Fibroblast of skin of abdomen (primary cell): ENCODE data around the gene SLC11A2.
A peak's percentile ranks its signal among the peaks of the same experiment; 100 is the strongest.
"Not testable (repeated sequence)": the region's sequence is repeated elsewhere in the genome, so short reads cannot be mapped to it uniquely, and the experiment has no call there.

Source experiments
- DNase-seq: peaks from one replicate; pipeline ENCODE4 v3.0.0-alpha.2; 2013

Gene SLC11A2

DNA sequence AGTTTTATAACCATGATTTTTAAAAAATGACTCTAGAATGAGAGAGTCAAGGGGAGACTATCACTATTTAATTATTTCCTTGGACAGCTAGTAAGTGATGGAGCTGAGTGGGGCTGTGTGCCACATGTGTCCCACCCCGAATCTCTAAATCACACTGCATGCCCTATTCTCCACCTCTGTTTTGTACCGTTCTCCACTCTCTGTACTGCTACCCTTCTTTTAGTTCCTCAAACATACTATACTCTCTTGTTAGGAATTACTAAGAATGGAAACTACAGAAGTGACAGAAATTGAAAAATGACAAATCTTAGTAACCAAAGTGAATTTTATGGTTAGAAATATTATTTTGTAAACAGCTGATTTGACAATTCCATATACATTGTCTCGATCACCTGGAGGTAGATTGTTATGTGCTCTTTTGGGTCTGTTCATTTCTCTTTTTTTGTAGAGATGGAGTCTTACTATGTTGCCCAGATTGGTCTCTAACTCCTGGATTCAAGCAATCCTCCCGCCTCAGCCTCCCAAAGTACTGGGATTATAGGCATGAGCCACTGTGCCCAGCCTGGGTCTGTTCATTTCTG lies 35.9 kb downstream of the SLC11A2 start:
- no peak for DNase-seq

DNA sequence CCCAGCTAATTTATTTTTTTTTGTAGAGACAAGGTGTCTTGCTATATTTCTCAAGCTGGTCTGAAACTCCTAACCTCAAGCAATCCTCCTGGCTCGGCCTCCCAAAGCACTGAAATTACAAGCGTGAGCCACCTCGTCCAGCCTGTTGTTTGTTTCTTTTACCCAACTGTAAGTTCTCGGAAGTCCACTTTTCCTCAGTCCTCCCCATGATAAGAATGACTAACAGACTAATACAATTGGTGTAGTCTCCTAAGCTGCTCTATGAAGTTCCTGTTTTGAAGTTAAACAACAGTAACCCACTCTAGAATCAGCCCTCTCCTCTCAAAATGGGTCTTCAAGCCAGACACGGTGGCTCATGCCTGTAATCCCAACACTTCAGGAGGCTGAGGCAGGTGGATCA lies 37.3 kb downstream of the SLC11A2 start:
- DNase-seq = no peak

DNA sequence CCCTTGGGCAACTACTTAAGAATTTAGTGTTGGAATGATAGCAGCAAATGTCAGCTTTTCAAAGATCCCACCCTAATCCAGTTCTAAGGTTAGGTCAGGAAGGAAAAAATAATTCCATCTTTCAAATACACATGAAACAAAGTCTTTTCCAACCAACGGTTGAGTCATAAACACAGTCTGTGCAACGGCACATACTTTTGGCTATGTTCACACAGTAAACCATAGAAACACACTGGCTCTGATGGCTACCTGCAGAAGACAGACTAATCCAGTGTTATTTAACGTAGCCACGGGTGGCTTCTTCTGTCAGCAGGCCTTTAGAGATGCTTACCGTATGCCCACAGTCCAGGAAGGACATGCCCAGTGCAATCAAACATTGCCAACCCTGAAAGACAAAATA lies 38.1 kb downstream of the SLC11A2 start:
- DNase-seq = peak; percentile 38

DNA sequence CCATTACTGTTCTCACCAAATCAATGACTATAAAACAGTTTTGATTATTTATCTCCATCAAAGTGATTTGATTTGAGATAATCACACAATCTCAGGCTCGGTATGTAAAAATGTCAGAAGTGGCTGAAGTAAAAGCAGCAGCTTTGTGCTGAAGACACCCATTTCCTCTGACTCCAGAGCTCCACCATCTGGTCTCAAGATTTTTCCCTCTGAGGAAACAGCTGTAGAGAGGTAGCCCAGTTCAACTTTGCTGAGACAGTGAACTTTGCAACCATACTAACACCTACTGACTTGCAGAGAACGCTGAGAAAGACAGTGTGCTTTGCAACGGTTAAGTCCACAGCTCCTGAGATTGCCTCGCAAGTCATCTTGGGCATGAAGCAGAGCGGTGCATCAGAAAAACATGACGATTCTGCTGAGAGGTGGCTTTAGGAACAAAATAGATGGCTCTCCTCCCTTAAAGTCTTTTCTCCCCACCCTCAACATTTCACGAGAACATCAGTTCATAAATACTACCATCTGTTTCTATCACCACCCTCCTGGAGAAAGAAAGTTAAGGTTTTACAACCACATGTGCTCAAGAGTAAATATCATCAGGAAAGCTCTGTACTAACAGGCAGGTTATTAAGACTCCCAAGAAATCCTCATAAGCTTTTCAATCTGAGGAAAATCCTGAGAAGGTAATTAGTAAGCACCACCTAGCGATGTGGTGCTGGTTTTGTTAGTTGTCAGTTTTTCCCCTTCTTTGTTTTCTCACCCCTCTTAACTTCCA lies 39.0 kb downstream of the SLC11A2 start:
- DNase-seq = peak; percentile 60

DNA sequence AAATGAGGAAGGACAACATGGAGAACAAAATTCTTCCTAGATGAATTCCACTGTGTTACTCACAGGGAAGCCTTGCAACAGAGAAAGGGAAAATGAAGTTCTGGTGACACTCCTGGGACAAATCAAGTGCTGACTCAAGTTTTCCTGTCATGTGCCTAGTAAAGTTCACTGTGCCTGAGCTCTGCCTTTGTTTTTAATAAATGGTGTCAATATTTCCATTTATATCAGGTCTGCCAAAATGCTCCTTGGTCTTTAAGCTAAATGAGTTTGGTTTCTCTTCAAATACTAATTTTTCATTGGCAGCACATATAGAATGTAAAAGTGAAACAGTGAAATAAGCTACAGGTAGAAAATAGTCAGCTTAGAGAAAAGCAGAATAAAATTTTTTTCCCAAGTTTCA lies 40.9 kb downstream of the SLC11A2 start:
- DNase-seq = peak; percentile 65

DNA sequence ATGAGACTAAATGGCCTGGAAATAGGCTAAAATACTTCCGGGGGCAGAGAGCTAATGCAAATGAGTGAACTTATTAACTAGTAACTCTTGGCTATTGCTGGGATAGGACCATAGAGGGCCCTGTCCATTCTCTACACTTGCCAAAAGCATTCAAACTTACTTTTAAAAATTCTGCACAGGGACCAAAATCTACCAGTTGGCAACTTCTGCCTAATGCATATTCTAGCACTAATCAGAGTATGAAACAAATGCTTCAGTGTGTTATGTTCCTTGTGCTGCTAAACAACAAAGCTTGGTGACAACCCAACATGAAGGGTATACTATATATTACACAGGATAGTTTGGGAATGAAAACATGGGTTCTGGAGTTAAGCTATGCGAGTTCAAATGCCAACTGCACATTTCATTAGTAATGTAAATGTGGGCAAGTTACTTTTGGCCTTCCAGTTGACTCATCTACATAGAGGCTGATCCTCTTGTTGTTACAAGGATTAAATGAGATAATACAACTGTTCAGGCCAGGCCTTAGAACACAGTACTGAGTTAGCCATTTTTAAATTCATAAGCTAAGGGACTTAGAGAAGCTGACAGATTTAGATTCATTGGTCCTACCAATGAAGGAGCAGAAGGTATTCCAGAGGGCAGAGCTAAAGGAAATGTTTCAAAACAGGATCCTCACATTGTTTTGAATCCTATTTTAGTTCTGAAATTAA lies 41.4 kb downstream of the SLC11A2 start:
- DNase-seq = peak; percentile 30

DNA sequence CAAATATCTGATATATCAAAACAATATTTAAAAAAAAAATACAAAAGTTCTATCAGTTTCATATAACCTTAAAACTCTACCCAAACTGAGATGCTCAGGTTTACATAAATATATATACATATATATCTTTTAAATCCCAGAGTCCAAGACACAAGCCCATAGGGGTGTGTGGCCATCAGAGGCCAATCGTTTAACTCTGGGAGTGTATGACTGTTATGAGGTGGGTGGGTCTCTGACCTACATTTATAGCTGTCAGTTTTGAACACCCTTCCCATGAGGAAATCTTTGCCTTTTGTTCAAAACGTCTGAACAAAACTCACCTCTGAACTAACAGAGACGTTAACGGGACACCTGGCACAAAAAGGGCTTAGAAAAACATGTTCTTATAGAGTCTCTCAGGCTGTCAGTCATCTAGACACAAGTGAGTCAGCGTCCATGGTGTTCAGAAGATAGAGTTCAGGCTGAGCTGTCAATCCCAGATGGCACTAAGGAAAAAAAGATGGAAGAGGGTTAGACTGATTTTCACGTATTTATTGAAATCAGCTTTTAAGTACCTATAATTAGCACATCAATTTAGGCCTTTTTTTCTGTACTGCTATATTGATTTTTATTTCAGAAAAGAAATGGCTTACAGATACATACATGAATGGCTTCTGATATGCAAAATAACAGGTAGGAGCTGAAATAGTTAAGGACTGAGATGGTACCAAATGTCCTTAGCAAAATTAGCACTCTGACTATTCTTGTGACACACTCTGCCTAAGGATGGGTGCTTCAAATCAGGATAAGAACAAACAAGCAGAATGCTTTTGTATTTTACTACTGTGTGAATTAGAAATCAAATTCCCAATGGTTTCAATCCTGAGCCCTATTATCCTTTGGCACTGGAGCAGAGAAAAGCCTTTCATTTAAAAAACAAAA lies 44.6 kb downstream of the SLC11A2 start:
- DNase-seq = no peak

DNA sequence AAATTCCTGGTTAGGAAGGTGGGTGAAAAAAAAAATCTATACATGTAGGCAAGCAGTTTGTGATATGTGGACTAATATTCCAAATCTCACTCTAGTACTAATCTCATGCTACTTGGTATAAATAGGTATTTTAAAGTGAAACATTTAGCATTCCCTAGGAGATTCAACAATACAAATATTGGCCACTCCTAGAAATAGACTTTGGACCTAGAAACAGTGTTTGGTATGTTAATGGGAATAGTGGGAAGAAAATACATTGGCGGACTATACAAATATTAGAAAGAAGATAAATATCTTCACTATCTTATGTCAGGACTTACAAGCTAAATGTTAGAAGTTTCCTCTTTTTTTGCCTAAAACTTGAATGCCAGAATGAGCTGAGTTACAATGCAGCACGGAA lies 45.6 kb downstream of the SLC11A2 start:
- DNase-seq = no peak

DNA sequence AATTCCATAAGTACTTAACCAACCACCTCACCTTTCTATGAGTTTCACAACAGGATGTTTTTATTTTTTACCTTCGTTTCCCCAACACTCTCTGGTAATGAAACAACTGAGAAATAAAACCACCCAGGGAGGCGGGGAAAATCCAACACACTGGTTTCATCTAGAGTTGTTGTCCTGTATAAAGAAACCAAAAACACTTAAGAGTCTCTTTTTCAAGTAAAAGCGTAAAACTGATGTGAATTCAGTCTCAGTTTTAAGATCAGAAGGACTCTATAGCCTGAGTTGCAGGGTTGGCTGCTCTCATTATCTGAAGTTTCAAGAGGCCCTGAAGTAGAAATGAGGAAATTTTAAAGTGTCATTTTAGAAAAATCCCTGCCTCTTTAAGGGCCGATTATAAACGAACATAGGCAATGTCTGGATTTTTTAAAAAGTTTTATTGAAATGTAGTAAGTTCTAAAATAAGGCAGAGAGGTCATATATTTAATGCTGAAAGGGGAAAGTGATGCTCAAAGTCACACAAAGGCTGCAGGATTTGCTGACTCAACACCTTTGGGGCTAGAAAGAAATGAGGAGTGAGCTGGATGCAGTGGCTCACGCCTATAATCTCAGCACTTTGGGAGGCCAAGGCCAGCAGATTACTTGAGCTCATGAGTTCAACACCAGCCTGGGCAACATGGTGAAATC lies 46.7 kb downstream of the SLC11A2 start:
- DNase-seq = no peak

DNA sequence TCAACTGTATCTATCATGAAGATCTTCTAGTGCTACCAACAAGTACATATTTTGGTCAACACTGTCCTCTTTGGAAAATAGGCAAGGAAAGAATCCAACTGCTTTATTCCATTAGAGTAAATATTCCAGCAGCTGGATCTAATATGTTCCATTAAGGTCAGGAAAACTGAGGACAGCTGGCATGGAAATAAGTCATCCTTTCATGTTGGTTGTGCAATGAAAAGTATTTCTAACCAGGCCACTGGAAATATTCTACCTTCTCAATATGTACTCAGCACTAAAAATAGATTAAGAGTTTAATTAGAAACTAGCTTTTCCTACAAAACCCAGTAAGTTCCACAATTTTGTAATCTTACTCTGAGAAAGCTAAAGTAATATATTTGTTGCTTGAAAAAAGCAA lies 54.2 kb downstream of the SLC11A2 start:
- peak; percentile 32 for DNase-seq

DNA sequence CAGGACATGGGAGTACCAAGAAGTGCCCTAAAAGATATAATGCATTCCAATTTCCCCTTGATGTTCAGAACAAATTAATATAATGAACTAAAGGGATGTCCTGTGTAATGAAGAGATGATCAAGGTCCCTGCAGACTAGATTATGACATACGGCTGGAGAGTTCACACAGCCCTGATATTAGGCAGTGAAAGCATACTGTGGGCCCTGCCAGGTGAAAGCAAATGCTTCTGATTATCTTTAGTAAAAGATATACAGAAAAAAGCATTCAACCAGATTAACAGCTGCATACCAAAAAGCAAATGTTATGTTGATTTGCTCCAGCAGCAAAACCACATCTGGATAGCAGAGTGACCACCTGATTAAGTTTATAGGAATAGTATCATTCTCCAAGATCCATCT lies 61.8 kb downstream of the SLC11A2 start:
- no peak for DNase-seq

DNA sequence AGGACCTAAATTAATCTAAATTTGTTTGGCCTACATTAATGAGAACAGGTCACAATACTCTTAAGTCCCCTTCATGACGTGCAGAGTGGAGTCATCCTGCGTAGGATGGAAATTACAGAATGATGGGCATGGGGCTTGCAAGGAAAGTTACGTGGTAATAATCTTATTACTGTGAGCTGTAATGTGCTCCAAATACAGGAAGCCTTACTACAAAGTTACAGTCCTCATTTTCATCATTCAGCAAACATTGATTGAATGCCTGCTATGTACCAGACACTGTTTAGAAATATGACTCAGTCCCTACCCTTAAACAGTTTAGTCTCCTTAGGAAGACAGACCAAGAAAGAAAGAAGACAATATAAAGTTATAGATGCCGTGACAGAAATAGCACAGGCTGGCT lies 64.5 kb downstream of the SLC11A2 start:
- DNase-seq = peak; percentile 19

DNA sequence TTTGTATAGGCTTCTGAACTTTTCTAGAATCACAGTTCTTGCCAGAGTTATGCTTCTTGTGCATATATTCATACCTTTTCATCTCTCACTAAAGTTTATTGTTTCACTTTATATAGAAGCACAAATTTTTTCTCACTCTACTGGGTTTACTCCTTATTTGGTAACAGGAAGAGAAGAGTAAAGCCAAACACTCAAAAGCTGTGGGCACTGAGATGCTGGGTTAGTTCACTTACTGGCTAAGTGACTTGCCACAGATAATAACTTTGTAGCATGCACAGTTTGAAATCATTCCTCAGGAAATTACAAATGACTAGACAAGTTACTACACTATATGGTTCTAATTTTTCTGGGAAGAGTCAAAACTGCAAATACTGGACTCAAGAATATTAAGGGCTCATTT lies 66.1 kb downstream of the SLC11A2 start:
- no peak for DNase-seq

DNA sequence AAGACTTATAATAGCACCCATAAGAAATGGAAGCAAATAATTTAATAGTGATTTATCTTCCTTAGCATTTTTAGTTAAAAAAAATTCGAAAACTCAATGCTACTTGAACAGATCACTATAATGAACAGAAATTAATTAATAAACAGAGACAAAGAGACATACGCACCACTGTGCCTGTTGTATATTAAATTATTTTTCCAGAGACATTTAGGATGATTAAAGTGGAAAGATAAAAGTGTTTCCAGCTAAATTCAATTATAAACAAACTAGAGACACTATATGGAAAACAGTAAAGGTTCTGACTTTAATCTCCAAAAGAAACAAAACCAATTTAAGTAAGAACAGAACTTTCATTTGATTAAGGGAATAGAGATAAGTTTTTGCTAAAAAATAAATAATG lies 70.5 kb downstream of the SLC11A2 start:
- no peak for DNase-seq

DNA sequence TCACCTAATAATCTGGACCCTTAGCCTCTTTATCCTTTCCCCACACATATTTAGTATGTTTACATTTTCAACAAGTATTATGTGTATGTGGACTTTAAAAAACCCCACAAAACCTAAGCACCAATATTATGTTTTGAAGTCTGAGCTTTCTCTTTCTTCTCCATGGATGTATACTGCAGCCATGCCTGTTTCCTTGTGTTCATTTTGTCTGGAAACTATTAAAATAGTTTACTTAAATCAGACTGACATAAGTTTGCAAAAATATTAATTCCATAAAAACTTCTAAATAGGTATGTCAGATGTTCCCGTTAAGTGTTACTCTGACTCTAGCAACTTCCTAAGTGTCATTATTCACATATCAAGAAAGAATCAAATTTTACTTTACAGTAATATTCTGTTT lies 70.9 kb downstream of the SLC11A2 start:
- DNase-seq = no peak

DNA sequence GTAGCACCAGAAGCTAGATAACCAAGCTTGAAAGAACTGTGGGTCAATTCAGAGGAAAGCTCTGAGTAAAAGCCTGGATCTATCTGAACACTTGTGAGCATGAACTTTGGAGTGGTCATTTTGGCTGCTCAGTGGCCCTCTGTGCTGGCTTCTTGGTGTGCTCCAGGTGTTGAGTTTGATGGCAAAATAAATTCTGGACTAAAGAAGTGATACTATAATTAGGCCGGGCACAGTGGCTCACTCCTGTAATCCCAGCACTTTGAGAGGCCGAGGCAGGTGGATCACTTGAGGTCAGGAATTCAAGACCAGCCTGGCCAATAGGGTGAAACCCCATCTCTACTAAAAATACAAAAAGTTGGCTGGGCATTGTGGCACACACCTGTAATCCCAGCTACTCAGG lies 71.4 kb downstream of the SLC11A2 start:
- not testable (repeated sequence) for DNase-seq

DNA sequence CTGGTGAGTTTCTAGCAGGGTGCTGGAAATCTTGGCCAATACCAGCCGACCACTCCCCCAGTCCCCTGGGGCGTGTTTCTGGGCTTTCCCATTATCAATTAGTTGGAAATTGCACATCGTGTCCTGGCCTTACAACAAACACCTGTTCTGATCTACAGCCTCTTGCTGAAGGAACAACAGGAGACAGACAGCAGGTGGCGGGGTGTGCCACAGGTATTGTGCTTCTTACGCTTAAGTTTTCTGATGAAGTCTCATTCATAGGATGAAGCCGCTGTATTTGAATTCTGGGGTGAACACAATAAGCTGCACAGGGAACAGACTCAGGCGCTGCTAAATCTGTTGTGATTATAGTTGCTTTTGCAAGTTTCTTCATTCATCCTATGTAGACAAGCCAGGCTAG lies 73.1 kb downstream of the SLC11A2 start:
- no peak for DNase-seq

DNA sequence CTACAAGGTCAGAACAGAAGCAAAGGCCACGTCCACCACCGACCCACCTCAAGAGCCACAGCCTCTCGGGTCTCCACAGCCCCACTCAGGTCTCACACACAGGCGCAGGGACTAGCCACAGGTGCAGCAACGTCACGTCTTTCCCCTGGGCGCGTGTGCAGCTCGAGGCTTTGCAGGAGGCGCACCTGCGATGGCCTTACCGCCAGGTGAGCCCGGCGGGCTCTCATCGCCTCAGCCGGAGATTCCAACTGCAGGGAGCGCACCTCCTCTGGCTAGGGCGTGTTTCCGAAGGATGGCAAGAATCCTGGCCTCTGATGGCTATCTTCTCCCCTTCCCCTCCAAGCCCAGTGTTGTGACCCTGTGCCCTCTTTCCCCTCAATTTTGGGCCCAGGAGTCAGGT lies 73.7 kb downstream of the SLC11A2 start, which contains the start of gene HIGD1C:
Gene HIGD1C, plus strand, starts transcription at position 35 of the 400 bp plus-strand sequence. CDS start 1,455 bp downstream, outside the sequence.
- DNase-seq = no peak

DNA sequence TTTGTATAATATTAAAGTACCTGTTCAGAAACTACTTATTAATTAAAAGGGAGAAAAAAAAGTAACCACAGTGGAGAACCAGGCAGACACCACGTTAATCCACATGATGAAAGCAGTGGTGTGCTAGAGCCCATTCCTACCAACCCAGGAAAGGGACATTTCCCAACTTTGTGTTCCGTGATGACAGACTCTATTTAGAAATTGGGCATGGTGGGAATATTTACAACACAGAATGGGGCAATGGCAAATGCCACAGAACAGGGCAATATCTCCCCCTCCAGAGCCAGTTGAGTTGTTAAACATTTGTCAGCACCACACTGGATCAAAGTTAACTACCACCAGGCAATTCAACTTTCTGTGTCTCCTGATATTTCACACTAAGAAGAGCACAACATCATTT lies 75.1 kb downstream of the SLC11A2 start:
- no peak for DNase-seq

DNA sequence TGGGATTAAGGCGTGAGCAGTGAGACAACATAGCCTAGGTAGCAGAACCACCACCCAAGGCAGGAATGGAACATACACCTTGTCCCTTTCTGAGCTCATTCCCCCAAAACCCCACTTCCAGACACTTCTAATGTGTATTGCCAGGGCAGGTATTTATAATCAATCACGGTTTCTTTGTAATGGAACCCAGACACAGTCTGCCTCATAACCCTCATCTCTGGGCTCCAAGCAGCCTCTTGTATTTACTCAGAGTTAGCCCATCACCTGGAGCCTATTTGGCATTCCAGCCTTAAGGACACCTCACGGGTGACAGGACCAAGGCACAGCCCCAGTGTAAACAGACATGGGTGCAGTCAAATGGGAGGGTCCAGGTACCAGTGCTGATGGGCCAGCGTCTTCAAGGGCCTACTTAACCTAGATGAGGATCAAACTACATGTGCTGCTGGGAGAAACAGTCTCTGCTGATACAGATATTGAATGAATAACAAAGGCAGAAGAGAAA lies 76.3 kb downstream of the SLC11A2 start:
- DNase-seq = no peak

DNA sequence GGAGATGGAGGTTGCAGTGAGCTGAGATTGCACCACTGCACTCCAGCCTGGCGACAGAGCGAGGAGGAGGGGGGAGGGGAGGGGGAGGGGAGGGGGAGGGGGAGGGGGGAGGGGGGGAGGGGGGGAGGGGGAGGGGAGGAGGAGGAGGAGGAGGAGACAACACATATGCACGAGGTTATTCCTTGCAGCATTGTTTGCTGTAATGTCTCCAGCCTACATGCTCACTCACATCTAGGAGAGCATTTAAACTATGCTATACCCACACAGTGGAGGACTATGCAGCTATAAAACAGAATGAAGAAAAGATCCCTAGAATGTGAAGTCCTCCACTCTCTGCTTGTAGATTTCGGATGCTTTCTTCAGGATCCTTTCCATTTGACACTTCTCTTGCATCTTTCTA lies 77.4 kb downstream of the SLC11A2 start:
- DNase-seq = no peak
